HG03025 (cell line): Measurements from ENCODE around the gene FLRT1.

Source experiments
- ATAC-seq: cut with Tn5 transposase; IDR thresholded peaks from one replicate; pipeline ENCODE4 v1.9.1; 2021; ENCODE audit warnings: mild to moderate bottlenecking, moderate library complexity; ENCODE audit not compliant: unreplicated experiment, low FRiP score

FLRT1 gene

GRCh38 chr11:64062185-64063039 is 26.7 kb downstream of the FLRT1 start:
- no peak for ATAC-seq

DNA sequence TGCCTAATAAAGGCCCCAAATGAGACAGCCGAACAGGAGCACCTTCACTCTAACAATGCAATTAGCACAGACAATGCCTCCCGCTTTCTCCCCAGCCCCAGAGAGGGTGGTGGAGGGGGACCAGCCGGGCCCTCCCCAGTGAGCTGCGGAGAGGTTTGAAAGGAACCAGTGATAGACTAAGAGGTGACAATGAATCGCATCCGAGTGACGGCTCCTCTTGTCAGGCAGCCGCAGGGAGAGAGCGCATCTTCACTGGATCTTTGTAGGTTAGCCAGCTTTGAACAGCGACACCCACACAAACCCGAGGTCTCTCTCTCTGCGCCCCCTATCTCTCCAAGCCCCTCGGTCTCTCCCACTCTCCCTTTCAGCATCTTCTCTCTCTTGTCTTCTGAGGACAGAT is 28.0 kb downstream of the FLRT1 start:
- no peak for ATAC-seq

DNA sequence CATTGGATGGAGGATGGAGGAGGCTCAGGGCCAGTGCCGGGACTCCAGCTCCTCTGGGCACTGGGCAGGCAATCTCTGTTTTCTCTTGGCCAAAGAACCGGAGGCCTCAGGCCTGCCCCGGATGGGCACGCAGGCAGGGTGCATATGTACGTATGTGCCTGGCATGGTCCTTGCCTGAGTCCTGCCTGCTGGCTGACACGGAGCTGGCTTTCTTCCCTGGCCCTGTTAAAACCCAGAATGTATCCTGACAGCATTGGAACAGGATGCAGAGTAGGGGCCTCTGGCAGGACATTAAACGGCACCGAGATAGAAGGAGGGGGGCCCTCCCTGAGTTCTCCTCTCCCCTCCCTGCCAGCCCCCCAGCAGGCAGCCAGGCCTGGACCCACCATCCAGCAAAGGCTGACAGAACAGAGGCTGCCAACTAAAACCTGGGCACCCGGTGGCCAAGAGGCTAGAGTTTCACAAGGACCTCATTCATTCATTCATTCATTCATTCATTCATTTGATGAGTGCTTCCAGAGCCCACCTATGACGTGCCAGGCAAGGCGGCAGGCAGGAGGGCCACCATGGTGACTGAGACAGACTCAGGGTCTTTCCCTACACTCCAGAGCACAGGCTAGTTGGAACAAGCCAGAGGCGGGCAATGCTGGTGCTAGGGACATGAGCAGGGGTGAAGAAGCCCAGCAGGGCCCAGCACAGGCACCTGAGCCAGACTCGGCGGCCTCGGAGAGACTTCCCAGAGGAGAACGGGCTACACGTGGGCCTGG is 28.8 kb downstream of the FLRT1 start:
- ATAC-seq: no peak

GRCh38 chr11:64065141-64065465 is 29.4 kb downstream of the FLRT1 start:
- no peak for ATAC-seq

DNA sequence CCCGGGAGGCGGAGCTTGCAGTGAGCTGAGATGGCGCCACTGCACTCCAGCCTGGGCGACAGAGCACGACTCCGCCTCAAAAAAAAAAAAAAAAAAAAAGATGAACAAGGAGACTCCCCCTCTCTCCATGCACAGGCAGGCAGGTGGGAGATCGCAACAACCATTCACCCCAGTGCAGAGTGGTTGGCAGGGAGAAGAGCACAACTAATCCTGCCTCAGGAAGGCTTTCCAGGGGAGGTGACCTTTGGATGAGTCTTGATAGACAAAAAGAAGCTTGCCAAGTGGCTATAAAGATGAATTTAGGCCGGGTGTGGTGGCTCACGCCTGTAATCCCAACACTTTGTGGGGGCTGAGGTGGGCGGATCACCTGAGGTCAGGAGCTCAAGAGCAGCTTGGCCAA is 30.0 kb downstream of the FLRT1 start:
- no peak for ATAC-seq

GRCh38 chr11:64067230-64067993 is 31.7 kb downstream of the FLRT1 start:
- ATAC-seq: no peak

DNA sequence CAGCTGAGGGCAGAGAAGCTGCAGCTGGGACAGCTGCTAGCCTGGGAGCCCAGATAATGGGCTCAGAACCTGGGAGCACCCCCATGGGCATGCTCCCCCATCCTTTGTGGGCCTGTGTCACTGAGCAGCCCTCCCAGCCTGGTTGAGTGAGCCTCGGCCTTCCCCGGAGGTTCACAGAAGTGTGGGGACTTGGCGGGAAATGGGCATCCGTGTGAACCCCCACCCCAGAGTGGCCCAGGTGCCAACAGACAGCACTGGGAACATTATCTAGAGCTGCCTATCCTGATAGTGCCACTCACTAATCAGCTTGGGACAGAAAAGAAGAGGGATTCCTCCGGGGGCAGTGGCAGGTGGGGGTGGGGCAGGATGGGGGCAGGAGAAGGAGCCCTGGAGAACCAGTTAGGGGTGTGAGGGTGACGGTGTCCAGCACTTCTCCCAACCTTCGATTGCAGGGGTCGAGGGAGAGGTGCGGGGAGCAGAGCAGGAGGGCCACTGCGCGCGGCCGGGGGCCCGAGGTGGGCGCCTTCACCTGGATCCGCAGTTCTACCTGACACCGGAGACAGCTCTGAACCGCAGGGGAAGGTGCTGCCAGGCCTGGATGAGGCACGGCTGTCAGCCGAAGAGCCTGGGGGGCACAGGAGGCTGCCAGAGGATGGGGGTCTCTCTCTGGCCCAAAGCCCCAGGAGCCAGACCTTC is 33.1 kb downstream of the FLRT1 start:
- no peak for ATAC-seq

DNA sequence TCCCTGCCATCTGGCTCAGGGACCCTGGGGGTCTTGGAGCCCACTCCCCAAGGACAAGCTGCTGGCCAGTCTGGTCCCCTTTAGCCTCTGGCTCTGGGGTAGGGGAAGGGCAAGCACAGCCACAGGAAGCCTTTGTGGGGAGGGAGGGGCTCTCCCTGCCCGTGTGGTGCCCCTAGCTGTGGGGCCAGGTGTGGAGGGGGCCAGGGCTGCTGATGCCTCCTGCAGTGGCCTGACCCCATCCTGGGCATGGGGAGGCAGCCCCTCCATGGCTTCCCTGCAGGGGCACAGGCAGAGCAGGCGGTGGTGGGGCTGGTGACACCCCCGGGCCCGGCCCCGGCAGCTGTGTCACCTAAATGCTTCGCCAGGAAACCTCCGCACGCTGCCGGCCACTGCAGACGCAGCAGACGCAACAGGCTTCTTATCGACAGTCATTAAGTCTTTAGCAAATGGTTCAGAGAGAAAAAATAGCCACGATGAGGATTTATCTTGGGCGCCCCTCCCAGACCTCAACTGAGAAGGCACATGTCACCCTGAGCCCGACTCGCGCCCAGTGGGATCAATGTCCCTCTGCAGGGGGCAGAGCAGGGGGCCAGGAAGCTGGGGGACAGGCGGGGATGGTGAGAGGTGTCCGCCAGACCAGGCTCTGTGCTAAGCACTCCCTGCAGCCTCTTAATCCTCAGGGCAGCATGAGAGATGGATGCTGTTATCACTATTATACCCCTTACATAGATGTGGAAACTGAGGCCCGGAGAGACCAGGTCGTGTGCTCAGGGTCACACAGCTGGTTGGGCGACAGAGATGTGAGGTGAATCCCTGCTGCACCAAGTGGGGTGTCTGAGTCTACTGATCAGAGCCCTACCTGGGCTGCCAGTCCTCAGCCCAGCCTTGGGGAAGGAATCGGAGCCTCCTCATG is 33.9 kb downstream of the FLRT1 start:
- no peak for ATAC-seq

DNA sequence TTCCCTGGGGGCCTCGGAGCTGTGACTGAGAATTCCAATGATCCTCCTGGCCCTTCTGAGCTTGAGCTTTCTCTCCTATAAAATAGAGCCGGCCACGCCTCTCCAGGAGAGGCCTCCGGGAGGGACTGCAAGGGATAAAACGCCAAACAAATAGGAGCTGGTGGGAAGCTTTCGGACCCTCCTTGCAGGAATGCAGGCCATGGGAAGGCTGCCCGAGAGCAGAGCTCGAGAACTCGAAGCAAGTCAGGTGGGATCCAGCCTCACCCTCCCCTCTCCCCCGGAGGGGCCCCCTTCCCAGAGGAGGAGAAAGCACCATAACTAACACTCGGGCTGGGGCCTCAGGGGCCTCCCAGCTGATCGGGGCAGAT is 34.6 kb downstream of the FLRT1 start:
- ATAC-seq: no peak

DNA sequence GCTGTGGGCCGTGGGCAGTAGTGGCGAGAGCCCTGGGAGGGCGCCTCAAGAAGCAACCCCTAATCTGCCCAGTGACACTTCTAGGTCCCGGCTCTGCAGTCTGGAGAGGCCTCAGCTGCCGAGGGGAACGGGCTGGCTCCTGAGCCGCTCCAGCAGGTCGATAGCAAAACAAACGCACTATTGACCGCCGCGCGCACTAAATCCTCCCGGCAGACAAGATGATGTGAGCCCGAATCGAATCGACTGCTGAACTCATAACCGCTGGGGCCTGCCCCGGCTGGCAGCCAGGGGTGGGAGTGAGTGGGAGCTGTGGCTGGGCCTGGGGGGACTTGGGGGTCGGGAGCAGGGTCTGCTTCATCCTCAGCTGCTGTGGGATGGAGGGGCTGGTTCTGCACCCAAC is 36.1 kb downstream of the FLRT1 start:
- no peak for ATAC-seq

DNA sequence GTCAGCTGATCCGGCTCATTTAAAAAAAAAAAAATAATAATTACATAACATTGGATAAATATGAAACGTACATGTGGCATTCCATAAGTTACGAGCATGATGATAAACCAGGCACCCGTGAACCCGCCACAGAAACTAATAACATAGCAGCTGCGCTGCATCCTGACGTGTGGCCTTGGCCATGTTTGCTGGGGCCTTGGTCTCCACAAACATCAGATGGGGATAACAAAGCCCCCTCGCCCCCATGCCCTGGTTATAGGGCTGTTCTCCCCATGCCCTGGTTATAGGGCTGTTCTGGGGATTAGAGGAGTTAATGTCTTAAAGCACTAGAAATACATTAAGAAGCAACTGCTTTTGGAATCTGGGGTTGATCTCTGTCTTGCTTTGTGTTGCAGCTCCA is 36.7 kb downstream of the FLRT1 start:
- no peak for ATAC-seq

DNA sequence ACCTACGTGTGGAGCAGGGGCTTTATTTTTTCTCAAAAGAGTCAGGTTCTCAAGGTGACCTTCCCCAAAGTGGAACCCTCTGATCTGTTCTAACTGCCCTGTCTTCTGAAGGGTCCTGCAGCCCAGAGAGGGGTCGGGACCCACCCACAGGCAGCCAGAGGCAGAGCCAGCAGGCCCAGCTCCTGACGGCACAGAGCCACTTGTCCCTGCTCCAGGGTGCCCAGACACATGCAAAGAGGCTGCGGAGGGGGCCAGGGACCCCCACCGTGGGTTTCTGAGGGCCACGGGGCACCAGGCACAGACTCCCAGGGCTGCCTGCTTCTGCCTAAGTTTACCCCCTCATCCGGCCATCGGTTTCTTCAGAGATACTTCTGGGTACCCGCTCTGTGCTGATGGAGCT is 37.1 kb downstream of the FLRT1 start:
- no peak for ATAC-seq

GRCh38 chr11:64073542-64073941 is 37.8 kb downstream of the FLRT1 start:
- no peak for ATAC-seq

- ATAC-seq: no peak
These were observed 38.5 kb downstream of the FLRT1 start for GRCh38 chr11:64074239-64074638.

DNA sequence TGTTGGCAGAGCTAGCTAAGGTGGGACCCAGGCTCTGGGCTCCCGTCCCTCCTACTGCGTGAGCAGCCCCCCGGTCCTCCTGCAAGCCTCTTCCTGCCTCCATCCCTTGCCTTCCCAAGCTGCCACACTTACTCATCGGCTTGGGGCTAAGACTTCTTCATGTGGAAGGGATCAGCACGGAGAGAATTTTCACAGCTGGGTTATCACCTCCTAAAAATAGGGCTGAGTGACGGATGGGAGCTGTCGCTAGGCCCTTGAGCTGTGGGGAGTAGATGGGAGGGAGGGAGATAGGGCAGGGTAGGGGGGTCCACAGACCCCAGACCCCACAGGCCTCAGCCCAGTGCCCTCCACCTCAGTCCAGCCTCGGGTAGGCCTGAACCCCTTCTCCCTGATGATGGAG is 41.0 kb downstream of the FLRT1 start:
- no peak for ATAC-seq

DNA sequence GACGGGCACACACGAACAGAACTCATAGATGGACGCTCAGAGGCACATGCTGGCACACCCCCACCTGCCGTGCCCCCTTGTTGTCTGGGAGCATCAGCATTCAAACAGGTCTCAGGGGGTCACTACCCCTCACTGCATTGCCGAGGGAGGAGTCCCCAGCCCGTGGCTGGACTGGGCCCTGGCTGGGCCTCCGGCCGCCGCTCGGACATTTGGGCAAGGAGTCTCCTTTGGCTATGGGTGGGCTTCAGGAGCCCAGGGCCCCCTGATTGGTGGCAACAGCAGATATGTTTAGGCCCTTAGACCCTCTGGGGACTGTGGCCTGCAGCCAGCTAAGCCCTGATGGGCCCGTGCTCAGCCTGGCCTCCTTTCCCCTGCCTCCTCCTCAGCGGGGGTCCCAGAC is 41.9 kb downstream of the FLRT1 start:
- ATAC-seq: no peak

DNA sequence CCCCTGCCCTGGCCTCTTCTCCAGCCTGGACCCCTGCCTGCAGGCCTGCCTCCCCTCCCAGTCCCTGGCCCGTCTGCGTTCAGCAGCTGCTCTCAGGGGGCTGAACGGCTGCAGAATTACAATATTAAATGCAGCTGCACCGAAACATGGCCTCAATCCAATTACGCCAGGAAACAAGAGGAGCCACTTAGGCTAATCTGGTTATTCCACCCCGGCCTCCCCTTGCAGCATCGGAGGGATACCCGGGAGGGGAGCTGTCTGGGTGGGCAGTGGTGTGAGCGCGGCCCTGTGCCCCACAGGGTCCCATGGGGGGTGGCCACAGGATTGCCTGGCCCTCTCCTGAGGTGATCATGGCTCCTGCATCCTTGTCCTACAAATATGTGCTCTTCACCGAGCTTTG is 42.6 kb downstream of the FLRT1 start:
- no peak for ATAC-seq

DNA sequence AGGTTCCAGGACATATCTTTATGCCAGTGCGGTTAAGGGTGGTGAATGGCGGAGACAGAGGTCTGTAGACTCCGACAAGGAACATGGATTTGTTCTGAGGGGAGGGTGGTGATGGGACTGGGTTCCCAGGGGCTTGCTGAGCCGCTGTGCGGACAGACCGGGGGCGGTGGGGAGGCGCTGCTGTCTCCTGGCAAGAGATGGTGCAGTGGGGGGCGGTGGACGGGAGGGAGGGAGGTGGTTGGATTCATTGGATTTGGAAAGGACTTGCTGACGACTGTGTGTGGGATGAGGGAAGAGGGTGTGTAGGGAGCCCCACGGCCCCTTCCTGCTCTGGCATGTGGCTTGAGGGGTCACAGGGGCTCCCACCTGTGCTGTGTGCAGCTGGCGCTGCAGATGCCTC is 43.2 kb downstream of the FLRT1 start:
- ATAC-seq: no peak

- ATAC-seq: no peak
These were observed 44.7 kb downstream of the FLRT1 start for GRCh38 chr11:64080390-64080789.
